IPS-15b (cell line): ENCODE results near the gene STRN4.

Source experiments
- H3K27me3 ChIP-seq: one replicate; pipeline ENCODE4 v1.6.1; 2013; ENCODE audit warnings: low read length; ENCODE audit not compliant: control insufficient read depth, insufficient read depth
- H3K36me3 ChIP-seq: one replicate; pipeline ENCODE4 v1.6.1; 2013; ENCODE audit warnings: low read length; ENCODE audit not compliant: control insufficient read depth, insufficient read depth
- H3K4me1 ChIP-seq: one replicate; pipeline ENCODE4 v1.6.1; 2013; ENCODE audit warnings: mild to moderate bottlenecking, low read length; ENCODE audit not compliant: control insufficient read depth, insufficient read depth
- H3K4me3 ChIP-seq: one replicate; pipeline ENCODE4 v1.5.1; 2013; ENCODE audit warnings: low read depth, low read length
- H3K9ac ChIP-seq: one replicate; pipeline ENCODE4 v1.6.1; 2013; ENCODE audit warnings: low read depth, mild to moderate bottlenecking, low read length
- H3K9me3 ChIP-seq: one replicate; pipeline ENCODE4 v1.6.1; 2013; ENCODE audit warnings: mild to moderate bottlenecking, low read length; ENCODE audit not compliant: control insufficient read depth, insufficient read depth

Gene STRN4

DNA sequence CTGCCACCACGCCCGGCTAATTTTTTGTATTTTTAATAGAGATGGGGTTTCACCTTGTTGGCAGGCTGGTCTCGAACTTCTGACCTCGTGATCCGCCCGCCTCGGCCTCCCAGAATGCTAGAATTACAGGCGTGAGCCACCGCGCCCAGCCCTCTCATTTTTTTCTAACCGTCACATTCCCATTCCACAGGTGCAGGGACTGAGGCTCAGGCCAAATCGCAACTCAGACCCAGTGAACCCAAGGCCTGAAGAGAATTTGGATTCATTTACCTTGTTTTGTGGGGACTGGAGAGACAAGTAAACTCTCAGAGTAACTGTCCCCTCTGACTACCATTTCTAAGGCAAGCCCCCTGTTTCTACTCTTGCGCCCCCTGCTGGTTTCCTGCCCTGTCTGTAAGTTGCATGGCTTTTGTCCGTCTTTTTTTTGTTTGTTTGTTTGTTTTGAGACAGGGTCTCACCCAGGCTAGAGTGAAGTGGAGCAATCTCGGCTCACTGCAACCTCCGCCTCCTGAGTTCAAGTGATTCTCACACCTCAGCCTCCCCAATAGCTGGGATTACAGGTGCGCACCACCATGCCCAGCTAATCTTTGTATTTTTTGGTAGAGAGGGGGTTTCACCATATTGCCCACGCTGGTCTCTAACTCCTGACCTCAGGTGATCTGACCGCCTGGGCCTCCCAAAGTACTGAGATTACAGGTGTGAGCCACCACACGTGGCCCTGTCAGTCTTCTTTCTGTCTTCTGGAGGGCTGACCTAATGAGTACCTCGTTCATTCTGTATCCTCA is 2.3 kb upstream of the STRN4 start:
- Histone ChIP-seq H3K27me3 (no peaks in the 10 kb centered on the region), H3K4me1 (peaks cover 8% of the 10 kb centered on the region), H3K9me3 (no peaks in the 10 kb centered on the region), H3K36me3 (peaks cover 6% of the 10 kb centered on the region), H3K9ac (no peak overlapping the region), H3K4me3 (no peak overlapping the region)

DNA sequence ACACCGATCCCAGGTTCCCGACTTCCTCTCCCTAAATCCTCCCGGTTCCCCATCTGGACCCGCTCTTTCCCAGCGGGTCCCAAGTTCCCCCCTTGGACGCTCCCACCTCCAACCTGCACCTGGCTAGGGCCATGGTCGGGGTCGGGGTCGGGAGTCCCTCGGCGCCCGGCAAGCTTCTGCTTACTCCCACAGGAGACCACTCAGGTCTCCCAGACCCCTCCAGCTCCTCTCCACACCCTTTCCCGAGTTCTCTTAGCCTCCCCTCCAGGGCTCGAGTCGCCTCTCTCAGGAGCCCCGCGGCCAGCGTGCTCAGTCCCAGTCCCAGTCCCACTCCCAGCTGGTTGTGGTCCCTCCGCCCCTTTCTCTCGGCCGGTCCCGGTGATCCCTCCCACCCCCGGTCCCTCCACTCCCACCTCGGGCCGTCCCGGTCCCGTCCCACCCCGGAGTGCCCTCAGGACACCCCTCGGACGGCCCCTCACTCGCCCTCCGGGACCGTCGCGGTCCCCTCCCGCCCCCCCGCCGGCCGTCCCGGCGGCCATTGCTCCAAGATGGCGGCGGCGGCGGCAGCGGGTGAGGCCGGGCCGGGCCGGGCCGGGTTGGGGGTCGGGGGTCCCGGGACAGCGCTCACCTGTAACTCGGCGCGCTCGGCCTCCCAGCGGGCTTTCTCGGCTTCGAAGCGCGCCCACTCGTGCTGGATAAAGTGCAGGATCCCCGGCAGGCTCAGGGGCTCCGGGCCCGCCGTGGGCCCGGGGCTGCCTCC is 549 bp downstream of the STRN4 start, which contains the start of gene FKRP:
FKRP (plus strand) TSS at position 537 of the 760 bp plus-strand sequence. CDS start 9,394 bp downstream, outside the sequence.
- peaks cover 12% of the 10 kb centered on the region for H3K4me1 ChIP-seq
- H3K36me3 ChIP-seq, result peaks cover 14% of the 10 kb centered on the region
- H3K9me3 ChIP-seq, result no peaks in the 10 kb centered on the region
- H3K9ac ChIP-seq, result peak within 1 kb of the TSS; percentile 95
- H3K27me3 ChIP-seq, result no peaks in the 10 kb centered on the region
- peak within 1 kb of the TSS; percentile 96 for H3K4me3 ChIP-seq

DNA sequence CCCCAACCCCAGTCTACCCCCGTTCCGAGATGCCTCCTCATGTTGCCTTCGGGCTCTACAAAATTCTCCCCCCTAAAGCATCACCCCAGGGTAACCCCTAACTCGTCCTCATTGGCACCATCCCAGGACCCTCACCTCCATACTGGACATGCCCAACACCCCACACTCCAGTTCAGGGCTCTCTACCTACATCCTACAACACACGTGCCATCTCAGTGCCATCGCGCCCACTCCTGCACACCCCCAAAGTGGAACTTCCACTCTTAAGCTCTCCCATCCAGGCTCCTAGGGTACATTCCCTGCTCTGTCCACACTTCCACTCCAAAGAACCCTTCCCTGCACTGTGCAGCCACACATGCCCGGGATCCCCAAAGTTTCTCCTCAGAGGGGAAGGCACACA is 1.2 kb downstream of the STRN4 start:
- peak overlapping the region; percentile 96 for H3K4me3 ChIP-seq
- H3K27me3 ChIP-seq, result no peaks in the 10 kb centered on the region
- peaks cover 19% of the 10 kb centered on the region for H3K36me3 ChIP-seq
- no peaks in the 10 kb centered on the region for H3K9me3 ChIP-seq
- peaks cover 15% of the 10 kb centered on the region for H3K4me1 ChIP-seq
- H3K9ac ChIP-seq, result peak overlapping the region; percentile 95

DNA sequence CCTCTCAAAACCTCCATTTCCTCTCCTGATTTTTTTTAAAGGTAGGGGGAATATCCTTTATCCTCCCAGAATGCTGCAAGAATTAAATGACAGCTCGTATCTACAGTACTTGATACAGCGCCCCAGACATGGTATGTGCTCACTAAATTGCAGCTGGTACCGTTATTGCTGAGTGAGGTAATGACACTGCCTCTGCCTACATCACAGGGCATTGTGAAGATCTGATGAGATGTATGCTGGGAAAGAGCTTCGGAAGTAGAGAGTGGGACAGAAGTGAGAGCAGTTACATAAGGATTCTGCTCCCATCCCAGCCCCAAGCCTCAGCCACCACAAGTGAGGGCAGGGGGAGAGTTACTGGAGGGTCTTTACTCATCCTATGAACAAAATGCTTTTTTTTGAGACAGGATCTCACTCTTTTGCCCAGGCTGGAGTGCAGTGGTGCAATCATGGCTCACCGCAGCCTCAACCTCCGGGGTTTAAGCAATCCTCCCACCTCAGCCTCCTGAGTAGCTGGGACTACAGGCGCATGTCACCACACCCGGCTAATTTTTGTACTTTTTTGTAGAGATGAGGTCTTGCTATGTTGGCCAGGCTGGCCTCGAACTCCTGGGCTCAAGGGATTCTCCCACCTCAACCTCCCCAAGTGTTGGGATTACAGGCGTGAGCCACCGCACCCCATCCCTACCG is 2.1 kb downstream of the STRN4 start:
- no peaks in the 10 kb centered on the region for H3K9me3 ChIP-seq
- no peaks in the 10 kb centered on the region for H3K27me3 ChIP-seq
- H3K36me3 ChIP-seq, result peaks cover 15% of the 10 kb centered on the region
- no peak overlapping the region for H3K4me3 ChIP-seq
- peaks cover 15% of the 10 kb centered on the region for H3K4me1 ChIP-seq
- H3K9ac ChIP-seq, result no peak overlapping the region

DNA sequence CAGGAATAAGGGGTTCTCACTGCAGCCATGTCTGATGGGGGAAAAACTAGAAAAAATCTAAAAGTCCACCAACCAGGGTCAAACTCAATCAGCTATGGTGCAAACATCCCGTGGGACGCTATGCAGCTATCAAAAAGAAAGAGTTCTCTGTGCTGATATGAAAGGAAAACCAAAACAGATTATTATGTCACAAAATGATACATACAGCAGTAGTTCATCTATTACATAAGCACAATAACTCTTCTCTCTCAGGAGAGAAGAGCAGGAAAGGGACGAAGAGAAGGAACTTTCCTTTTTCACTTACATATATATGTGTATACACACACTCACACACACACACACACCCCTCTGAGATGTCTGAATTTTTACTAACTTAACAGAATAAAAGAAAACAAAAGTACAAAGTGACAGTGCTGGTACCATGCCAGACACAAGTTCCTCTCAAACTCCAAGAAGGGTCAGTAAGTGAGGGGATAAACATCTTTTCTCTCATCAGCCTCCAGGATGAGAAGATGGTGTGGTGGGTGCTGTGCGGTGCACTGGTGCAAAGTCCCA is 3.2 kb downstream of the STRN4 start:
- H3K9ac ChIP-seq, result no peak overlapping the region

DNA sequence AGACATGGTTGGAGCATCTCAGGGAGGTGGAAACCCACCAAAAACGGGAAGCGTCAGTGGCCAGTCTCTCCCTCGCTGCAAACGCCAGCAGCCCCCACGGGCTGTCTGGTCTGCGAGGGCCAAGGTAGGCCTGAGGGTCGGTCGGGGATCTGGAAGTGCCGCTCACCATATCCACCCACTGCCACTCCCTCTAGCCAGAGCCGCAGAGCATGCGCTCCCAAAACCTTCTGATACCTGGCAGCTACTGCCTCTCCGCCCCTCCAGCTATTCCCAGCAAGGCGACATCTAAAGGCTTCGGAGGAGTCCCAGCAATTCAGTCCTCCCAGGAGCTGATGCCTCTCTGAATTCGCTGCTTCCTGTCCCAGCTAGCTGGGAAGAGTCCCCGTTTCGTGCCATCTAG is 4.8 kb downstream of the STRN4 start:
- Histone ChIP-seq H3K9me3 (no peaks in the 10 kb centered on the region), H3K27me3 (no peaks in the 10 kb centered on the region), H3K36me3 (peaks cover 35% of the 10 kb centered on the region), H3K9ac (no peak overlapping the region), H3K4me1 (peaks cover 10% of the 10 kb centered on the region), H3K4me3 (no peak overlapping the region)

More for the DNA sequence above, 3.2 kb downstream of the STRN4 start:
- H3K9me3 ChIP-seq, result no peaks in the 10 kb centered on the region
- H3K4me3 ChIP-seq, result no peak overlapping the region
- peaks cover 19% of the 10 kb centered on the region for H3K36me3 ChIP-seq
- peaks cover 15% of the 10 kb centered on the region for H3K4me1 ChIP-seq
- no peaks in the 10 kb centered on the region for H3K27me3 ChIP-seq

DNA sequence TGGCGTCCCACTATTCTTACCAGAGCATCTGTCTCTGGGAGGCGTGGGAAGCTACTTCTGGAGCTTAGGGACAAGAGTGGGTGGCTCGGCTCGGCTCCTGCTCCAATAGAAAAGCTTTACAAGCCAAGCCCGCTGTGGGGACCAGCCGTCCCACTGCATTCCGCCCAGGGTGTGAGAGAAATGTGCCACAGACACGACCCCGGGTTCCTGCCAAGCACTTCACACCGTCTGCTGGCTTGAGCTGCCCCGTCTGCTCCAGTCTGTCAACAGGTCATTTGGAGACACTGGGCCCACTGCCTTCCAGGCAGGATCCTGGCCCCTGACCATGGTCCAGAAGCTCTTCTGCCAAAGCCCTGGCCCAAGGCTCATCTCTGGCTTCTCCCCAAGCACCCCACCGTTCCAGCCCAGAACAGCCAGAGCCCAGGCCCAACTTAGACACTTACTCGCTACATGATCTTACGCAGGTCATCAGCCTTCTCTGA is 6.9 kb downstream of the STRN4 start:
- Histone ChIP-seq H3K27me3 (no peaks in the 10 kb centered on the region), H3K4me1 (peaks cover 7% of the 10 kb centered on the region), H3K4me3 (no peak overlapping the region), H3K9me3 (no peaks in the 10 kb centered on the region), H3K9ac (no peak overlapping the region), H3K36me3 (peaks cover 41% of the 10 kb centered on the region)

DNA sequence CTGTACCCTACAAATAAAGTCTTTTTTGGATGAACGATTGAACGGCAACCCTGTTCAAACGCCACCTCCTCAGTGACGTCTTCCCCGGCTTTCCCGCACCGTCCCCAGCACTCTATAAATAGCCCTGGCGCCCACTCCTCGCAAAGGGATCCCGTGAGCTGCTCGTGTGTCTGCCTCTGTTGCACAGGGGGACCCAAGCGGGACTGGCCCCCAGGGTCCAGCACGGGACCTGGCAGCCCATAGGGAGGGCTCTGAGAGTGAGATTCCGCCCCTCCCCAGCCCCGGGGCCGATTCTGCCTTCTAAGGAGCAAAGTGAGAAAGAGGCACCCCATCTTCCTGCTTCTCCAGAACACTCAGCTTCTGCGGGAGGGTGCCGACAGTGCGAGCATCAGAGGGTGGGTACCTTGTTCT is 8.5 kb downstream of the STRN4 start:
- Histone ChIP-seq H3K4me3 (no peak overlapping the region), H3K4me1 (peaks cover 4% of the 10 kb centered on the region), H3K36me3 (peaks cover 54% of the 10 kb centered on the region), H3K9ac (no peak overlapping the region), H3K9me3 (no peaks in the 10 kb centered on the region), H3K27me3 (no peaks in the 10 kb centered on the region)

DNA sequence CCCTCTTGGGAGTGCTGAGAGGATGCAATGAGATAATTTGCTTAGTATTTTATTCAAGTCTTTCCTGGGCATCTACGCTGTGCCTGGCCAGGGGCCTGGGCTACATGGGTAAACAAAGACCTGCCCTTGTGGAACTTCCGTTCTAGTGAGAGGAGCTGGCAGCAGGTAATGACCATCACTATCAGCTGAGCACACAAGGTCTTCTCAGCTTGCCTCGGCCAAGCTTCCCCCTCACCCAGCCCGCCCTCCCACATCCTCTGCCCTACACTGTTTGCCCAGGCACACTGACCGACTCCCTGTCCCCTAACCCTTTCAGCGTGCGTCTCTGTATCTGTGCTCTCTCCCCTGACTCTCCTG is 9.0 kb downstream of the STRN4 start:
- H3K9me3 ChIP-seq, result no peaks in the 10 kb centered on the region
- no peak overlapping the region for H3K9ac ChIP-seq
- peaks cover 57% of the 10 kb centered on the region for H3K36me3 ChIP-seq

DNA sequence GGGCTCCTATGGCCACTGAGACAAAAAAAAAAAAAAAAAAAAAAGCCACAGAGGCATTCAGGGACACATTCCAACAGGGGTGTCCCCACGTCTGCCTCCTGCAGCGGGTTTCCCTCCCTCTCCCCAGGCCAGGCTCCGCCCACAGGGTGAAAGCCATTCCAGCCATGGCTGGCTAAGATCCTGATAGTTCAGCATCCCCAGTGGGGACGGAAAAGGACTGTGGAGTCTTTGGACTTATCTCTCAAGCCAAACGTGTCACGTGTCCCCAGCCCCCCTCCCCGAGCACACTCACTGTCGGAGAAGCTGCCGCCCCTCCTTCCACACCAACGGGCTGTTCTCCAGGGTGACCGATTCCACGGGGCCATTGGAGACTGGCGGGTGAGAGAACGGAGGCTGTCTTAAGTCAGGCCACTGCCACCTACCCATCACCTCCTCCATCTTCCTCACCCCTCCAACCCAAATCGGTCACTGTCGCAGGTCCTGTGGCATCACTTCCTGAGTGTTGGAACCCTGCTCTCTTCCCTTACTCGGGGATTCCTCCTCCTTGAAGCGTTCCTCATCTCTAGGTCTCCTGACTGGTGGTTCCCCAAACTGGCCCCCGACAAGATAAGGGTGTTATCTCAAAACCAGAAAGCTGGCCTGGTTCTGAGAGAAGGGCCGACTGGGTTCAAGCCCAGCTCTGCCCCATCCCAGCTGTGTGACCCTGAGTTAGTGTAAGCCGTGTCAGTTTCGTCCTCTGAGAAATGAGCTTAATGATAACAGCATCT is 9.5 kb downstream of the STRN4 start:
- Histone ChIP-seq H3K9ac (no peak overlapping the region), H3K9me3 (no peaks in the 10 kb centered on the region), H3K27me3 (no peaks in the 10 kb centered on the region), H3K4me1 (peaks cover 3% of the 10 kb centered on the region), H3K4me3 (no peak overlapping the region), H3K36me3 (peaks cover 51% of the 10 kb centered on the region)

More for the DNA sequence above, 9.0 kb downstream of the STRN4 start:
- H3K4me1 ChIP-seq, result peaks cover 3% of the 10 kb centered on the region
- no peaks in the 10 kb centered on the region for H3K27me3 ChIP-seq
- no peak overlapping the region for H3K4me3 ChIP-seq
